Measurements from ENCODE around the gene C19orf47.

C19orf47 gene

GRCh38 chr19:40348125-40348913 is at the start of gene C19orf47, which contains the start of gene PLD3:
TSS of gene C19orf47 (minus strand) at chr19:40348397. CDS start at chr19:40341857, 6,540 bp downstream.
TSS of gene PLD3 (plus strand) at chr19:40348695. CDS start at chr19:40366484, 17,789 bp downstream.
- DNase-seq = peak; percentile 98

- no peak for DNase-seq
These were observed 49.3 kb upstream of the C19orf47 start for GRCh38 chr19:40397568-40397906.

GRCh38 chr19:40396886-40397567 is 48.8 kb upstream of the C19orf47 start:
- DNase-seq = no peak

DNA sequence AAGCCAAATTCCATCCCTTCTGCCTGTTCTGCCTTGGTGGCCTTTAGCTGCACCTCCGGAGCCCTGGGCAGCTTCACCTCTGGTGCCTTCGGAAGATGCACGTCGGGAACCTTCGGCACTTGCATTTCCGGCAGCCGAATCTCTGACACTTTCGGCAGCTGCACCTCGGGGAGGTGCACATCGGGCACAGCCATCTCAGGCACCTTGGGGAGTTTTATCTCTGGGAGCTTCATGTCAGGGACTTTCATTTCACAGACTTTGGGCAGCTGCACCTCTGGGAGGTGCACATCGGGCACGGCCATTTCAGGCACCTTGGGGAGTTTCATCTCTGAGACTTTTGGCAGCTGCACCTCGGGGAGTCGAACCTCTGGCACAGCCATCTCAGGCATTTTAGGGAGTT is 47.8 kb upstream of the C19orf47 start:
- no peak for DNase-seq

- no peak for DNase-seq
These were observed 46.6 kb upstream of the C19orf47 start for GRCh38 chr19:40394816-40395210.

- no peak for DNase-seq
These were observed 46.0 kb upstream of the C19orf47 start for GRCh38 chr19:40393894-40394815.

GRCh38 chr19:40392894-40393517 is 44.8 kb upstream of the C19orf47 start:
- no peak for DNase-seq

DNA sequence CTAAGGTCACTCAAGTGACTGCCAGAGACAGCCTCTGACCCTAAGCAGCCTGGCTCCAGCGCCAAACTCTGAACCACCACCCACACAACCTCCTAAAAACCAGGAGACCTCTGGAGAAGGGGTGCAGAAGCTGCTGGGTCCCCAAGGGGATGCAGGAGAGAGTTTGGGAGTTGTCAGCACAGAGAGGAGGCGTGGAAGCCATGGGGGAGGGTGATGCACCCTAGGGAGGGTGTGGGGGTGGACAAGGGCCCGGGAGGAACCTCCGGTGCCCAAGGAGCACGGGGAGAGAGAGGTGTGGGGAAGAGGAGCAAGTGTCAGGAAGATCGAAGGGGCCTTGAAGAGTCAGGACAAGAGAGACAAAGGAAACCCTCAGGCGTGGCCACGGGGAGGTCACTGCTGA is 43.9 kb upstream of the C19orf47 start:
- DNase-seq = no peak

DNA sequence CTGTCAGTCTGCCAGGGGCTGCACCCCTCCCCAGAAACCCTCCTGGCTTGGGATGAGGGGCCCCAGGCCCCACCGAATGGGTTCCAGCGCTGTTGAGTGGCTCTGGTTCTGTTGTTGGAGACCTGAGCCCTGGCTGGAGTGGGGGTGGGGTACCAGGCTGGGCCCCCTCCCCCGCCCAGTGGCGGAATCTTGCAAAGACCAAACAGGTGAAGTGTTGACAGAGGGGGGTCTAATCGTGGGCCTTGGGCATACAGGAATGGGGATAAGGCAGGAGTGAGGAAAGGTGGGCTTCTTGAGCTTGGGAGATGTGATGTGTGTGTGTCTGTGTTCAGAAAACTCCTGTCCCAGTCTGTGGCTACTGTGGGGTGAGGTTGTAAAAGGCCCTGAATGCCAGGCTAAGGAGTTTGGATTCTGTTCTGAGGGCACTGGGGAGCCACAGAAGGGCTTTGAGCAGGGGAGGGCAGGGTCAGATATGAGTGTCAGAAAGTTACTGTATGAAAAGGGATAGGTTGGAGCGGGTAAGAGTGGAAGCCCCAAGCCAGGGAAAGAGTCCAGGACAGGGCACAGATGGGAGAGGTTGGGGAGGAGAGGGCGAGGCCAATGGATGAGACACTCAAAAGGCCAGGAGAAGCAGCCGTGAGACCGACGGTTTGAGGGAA is 42.0 kb upstream of the C19orf47 start, which contains the start of gene HIPK4:
Gene HIPK4, minus strand, starts transcription at position 98 of the 659 bp plus-strand sequence. CDS start 279 bp downstream, outside the sequence.
- no peak for DNase-seq

DNA sequence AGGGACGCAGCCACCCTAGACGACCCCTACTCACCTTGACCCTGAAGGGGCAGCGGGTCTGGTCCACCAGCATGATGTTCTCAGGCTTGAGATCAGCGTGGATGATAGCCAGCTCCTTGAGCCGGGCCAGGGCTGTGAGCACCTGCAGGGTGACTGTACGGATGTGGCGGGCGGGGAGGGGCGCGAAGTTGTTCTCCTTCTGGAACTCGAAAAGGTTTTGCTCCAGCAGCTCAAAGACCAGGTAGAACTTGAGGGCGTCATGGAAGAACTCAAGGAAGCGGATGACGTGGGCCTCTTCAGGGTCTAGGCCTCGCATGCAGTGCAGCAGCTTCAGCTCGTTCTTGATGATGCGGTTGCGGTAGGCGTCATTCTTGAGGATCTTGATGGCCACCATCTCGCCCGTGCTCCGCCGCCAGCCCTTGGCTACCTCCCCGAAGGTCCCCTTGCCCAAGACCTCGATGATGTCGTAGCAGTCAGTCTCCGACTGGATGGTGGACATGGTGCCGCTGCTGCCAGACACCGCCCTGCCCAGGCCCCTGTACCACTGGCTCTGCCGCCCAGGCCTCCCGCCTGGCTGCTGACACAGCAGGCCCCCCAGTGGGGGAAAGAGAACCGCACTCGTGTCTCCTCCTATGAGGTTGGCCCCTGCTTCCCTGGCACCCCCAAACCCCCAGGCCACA is 41.3 kb upstream of the C19orf47 start:
- DNase-seq = no peak

- no peak for DNase-seq
These were observed 40.3 kb upstream of the C19orf47 start for GRCh38 chr19:40388481-40388880.

- no peak for DNase-seq
These were observed 39.0 kb upstream of the C19orf47 start for GRCh38 chr19:40387155-40387554.

DNA sequence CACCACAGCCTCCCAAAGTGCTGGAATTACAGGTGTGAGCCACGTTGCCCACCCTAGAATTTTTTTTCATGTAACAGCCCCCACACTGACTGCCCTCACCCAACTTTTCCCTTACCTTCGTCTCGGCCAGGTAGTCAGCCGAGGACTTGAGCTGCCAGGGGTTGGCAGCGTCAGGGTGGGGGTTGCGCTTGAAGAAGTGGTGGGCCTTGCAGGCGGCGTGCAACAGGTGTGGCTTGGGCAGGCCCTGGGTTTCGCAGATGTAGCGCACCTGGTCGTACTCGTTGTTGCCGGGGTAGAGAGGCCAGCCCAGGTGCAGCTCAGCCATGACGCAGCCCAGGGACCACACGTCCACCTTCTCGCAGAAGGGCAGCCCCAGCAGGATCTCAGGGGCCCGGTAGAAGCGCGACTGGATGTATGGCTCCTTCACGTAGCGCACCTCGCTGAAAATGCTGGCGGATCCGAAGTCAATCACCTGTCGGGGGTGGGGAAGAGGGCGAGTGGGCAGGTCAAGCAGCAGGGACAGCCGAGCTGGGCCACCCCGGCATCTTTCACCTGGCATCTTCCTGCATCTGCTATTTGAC is 35.6 kb upstream of the C19orf47 start:
- no peak for DNase-seq

DNA sequence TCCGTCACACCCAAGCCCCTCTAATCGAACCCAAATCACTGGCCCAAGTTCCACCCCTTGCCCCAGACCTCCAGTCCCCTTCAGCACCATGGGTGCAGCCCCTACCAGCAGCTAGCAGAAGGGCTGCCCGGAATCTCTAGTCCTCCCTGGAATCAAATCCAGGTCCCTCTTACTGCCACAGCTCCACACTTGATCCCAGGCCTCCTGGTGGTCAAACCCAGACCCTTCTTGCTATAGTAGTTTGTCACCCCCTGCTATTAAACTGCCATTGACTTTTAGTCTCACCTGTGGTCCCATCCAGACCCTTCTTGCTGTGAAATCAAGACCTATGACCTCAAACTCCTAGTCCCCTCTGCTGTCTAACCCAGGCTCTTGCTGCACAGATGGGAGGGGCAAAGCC is 33.1 kb upstream of the C19orf47 start:
- no peak for DNase-seq

DNA sequence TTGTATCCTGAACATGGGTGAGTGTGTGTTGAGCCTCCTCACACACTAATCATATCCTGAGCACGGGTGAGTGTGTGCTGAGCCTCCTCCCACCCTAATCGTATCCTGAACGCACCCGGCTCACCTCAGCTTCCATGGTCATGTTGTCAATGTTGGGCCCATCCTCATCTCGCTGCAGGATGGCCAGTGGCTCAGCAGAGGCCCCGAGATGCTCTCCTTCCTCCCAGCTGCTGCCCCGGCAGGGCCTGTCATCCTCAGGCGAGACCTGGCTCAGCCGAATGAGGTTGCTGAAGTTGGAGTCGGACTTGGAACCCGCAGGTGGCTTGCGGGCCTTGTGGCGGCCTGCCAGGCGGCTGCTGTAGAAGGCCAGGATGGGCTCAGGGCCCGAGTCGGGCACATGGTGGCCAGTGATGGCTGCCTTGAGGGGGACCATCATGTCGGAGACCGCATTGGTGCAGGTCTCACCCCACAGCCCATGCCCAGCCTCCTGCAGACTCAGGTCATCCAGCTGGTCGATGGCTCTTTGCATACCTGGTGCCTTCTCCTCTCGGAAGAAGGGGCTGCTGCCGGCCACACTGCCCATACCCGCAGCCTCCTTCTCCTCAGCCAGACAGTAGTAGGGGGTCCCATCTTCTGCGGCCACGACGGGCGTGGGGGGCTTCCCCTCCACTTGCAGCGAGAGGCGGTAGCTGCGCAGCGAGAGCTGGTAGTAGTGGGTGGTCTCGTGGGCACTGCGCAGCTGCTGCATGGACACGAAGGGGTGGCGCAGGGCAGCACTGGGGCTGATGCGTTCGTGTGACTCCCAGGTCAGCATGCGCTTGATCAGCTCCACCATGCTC is 32.2 kb upstream of the C19orf47 start:
- DNase-seq = no peak

- DNase-seq = no peak
These were observed 31.4 kb upstream of the C19orf47 start for GRCh38 chr19:40379446-40380198.

- no peak for DNase-seq
These were observed 30.3 kb upstream of the C19orf47 start for GRCh38 chr19:40378509-40378908.

GRCh38 chr19:40377876-40378385 is 29.7 kb upstream of the C19orf47 start:
- no peak for DNase-seq

- no peak for DNase-seq
These were observed 28.2 kb upstream of the C19orf47 start for GRCh38 chr19:40376286-40376862.

Data from activated CD8-positive, alpha-beta memory T cell treated with anti-CD3 and anti-CD28 coated beads, Interleukin-2, amount 50 U/mL, for 48 hours (primary cell).